GM12874 (cell line): ENCODE measurements around the gene HSD17B8.

Source experiments
- CTCF ChIP-seq: IDR thresholded peaks from 2 replicates; pipeline ENCODE4 v1.5.1; 2011; ENCODE audit warnings: low read depth, mild to moderate bottlenecking, control low read depth, low read length, moderate library complexity; ENCODE audit not compliant: insufficient read depth

The HSD17B8 gene

GRCh38 chr6:33206864-33207551 is 2.6 kb downstream of the HSD17B8 start:
- TF ChIP-seq CTCF, result no peak

GRCh38 chr6:33207552-33208090 is 3.2 kb downstream of the HSD17B8 start:
- no peak for TF ChIP-seq CTCF

GRCh38 chr6:33208091-33208967 is 3.9 kb downstream of the HSD17B8 start, which contains the start of gene RING1:
Gene RING1, plus strand, starts transcription at chr6:33208500. Its CDS starts 323 bp downstream, at chr6:33208823.
- no peak for TF ChIP-seq CTCF

- TF ChIP-seq CTCF, result no peak
Observed at GRCh38 chr6:33209856-33210255, 5.4 kb downstream of the HSD17B8 start.

GRCh38 chr6:33211136-33211535 is 6.7 kb downstream of the HSD17B8 start:
- TF ChIP-seq CTCF, result no peak

GRCh38 chr6:33211666-33212422 is 7.4 kb downstream of the HSD17B8 start:
- no peak for TF ChIP-seq CTCF

- no peak for TF ChIP-seq CTCF
Observed at GRCh38 chr6:33212857-33213165, 8.4 kb downstream of the HSD17B8 start.
